ENCODE results near the gene DYSF.

GRCh38 chr2:71684226-71685072 is 231.1 kb downstream of the DYSF start:
- TF ChIP-seq POLR2A (IDR thresholded peaks at IDR 0.05; ENCODE audit: low read length) (no peak), GATA1 (IDR thresholded peaks at IDR 0.05; ENCODE audit: low read depth, low read length) (no peak)
